H1 (cell line): ENCODE data around the gene MOCS1. TPM values are rescaled to one million over a fixed set of nuclear protein-coding genes. Genes with fewer than 3 reads are reported as not detected.

Experiments used
- CTCF ChIA-PET: fragments of 300-600 bp; sonication (Branson Sonifier 250); formaldehyde crosslinking; loops from one replicate; lab custom pipeline; 2021; ENCODE audit not compliant: partially characterized antibody; lab: Charles Lee
- POLR2A ChIA-PET: fragments of 300-600 bp; sonication (Branson Sonifier 250); formaldehyde crosslinking; loops from one replicate; lab custom pipeline; 2021; ENCODE audit warnings: inconsistent platforms; ENCODE audit not compliant: partially characterized antibody; lab: Charles Lee
- DNase-seq, 2 experiments: peaks; one replicate each; pipeline versions ENCODE4 v3.0.0 to v3.0.0-alpha.2; 2010 to 2022; ENCODE audit warnings: low spot score in 2 of 2, low read depth in 1 of 2, mixed read lengths in 1 of 2
- FAIRE-seq: peaks from 2 replicates; lab custom pipeline; 2011; peaks lifted over from hg19 to GRCh38; lab: Jason Lieb, UNC
- H2AFZ ChIP-seq: 2 replicates; pipeline ENCODE4 v1.8.1; 2012; ENCODE audit warnings: low read length, inconsistent platforms
- H2AK5ac ChIP-seq: 2 replicates; pipeline ENCODE4 v1.6.1; 2013; ENCODE audit warnings: low read depth, low read length
- H2BK120ac ChIP-seq: replicated peaks from 2 replicates; pipeline ENCODE3; 2013; ENCODE audit warnings: low read depth, low read length, inconsistent platforms
- H2BK12ac ChIP-seq: 2 replicates; pipeline ENCODE4 v1.6.1; 2013; ENCODE audit warnings: low read depth, low read length
- H2BK15ac ChIP-seq: 2 replicates; pipeline ENCODE4 v1.6.1; 2013; ENCODE audit warnings: low read length
- H2BK20ac ChIP-seq: 2 replicates; pipeline ENCODE4 v1.6.1; 2013; ENCODE audit warnings: low read length
- H2BK5ac ChIP-seq: 2 replicates; pipeline ENCODE4 v1.6.1; 2013; ENCODE audit warnings: low read depth, low read length
- H3K14ac ChIP-seq: 2 replicates; pipeline ENCODE4 v1.6.1; 2013; ENCODE audit warnings: inconsistent platforms; ENCODE audit not compliant: insufficient read length
- H3K18ac ChIP-seq: 2 replicates; pipeline ENCODE4 v1.6.1; 2013; ENCODE audit warnings: low read length; ENCODE audit errors: extremely low read depth
- H3K23ac ChIP-seq: 2 replicates; pipeline ENCODE4 v1.6.1; 2013; ENCODE audit warnings: inconsistent platforms; ENCODE audit not compliant: insufficient read length
- H3K23me2 ChIP-seq: 2 replicates; pipeline ENCODE4 v1.6.1; 2013; ENCODE audit warnings: low read depth, low read length
- H3K27ac ChIP-seq: 2 replicates; pipeline ENCODE4 v1.6.1; 2011; ENCODE audit warnings: low read depth, low read length, inconsistent platforms
- H3K27me3 ChIP-seq, 4 experiments: replicated peaks in 1 of 4; 1 replicate in 1 of 4; 2 replicates in 3 of 4; pipeline versions ENCODE4 v1.6.1 to v1.8.1; 2011 to 2013; ENCODE audit warnings: low read length in 3 of 4, mild to moderate bottlenecking in 3 of 4, inconsistent platforms in 2 of 4, mixed read lengths in 2 of 4, moderate library complexity in 1 of 4; ENCODE audit not compliant: control insufficient read depth in 3 of 4, insufficient read depth in 3 of 4; ENCODE audit errors: extremely low read depth in 1 of 4
- H3K36me3 ChIP-seq, 4 experiments: 2 replicates each; pipeline versions ENCODE4 v1.6.1 to v1.8.1; 2011 to 2013; ENCODE audit warnings: mild to moderate bottlenecking in 4 of 4, low read length in 3 of 4, moderate library complexity in 2 of 4, control low read depth in 1 of 4, inconsistent platforms in 1 of 4; ENCODE audit not compliant: insufficient read depth in 4 of 4, control insufficient read depth in 2 of 4
- H3K4ac ChIP-seq: replicated peaks from 2 replicates; pipeline ENCODE3; 2013; ENCODE audit warnings: low read length, low read depth, mixed read lengths, inconsistent platforms; ENCODE audit not compliant: insufficient read length
- H3K4me1 ChIP-seq, 4 experiments: replicated peaks in 1 of 4; 1 replicate in 1 of 4; 2 replicates in 3 of 4; pipeline versions ENCODE4 v1.6.1 to v1.8.1; 2011 to 2013; ENCODE audit warnings: low read length in 3 of 4, inconsistent platforms in 2 of 4, mixed read lengths in 1 of 4; ENCODE audit not compliant: insufficient read depth in 4 of 4, control insufficient read depth in 3 of 4
- H3K4me2 ChIP-seq, 2 experiments: 2 replicates each; pipeline versions ENCODE4 v1.6.1 to v1.8.1; 2011 to 2013; ENCODE audit warnings: low read depth in 2 of 2, low read length in 2 of 2, control low read depth in 1 of 2, inconsistent platforms in 1 of 2, mild to moderate bottlenecking in 1 of 2; ENCODE audit not compliant: insufficient read depth in 1 of 2
- H3K4me3 ChIP-seq, 4 experiments: fragments of 200-600, 300-600 bp in 1 of 4; sonication (generic), shearing (Covaris generic), sonication (Bioruptor Twin) in 1 of 4; 2 replicates each; pipeline versions ENCODE4 v1.5.1 to v1.8.1; 2011 to 2016; ENCODE audit warnings: low read length in 4 of 4, low read depth in 3 of 4, control low read depth in 2 of 4, inconsistent platforms in 2 of 4, mild to moderate bottlenecking in 2 of 4, mixed read lengths in 1 of 4, moderate library complexity in 1 of 4; ENCODE audit not compliant: insufficient read depth in 2 of 4; ENCODE audit errors: extremely low read depth in 1 of 4
- H3K56ac ChIP-seq: replicated peaks from 2 replicates; pipeline ENCODE3; 2013; ENCODE audit warnings: low read depth, mild to moderate bottlenecking, mixed read lengths, low read length, inconsistent platforms; ENCODE audit not compliant: insufficient read length
- H3K79me1 ChIP-seq: 2 replicates; pipeline ENCODE4 v1.6.1; 2013; ENCODE audit warnings: low read depth, low read length, control low read depth
- H3K79me2 ChIP-seq, 2 experiments: 2 replicates each; pipeline versions ENCODE4 v1.6.1 to v1.8.1; 2012 to 2013; ENCODE audit warnings: low read length in 2 of 2, mild to moderate bottlenecking in 2 of 2, inconsistent platforms in 1 of 2; ENCODE audit not compliant: insufficient read depth in 2 of 2, control insufficient read depth in 1 of 2
- H3K9ac ChIP-seq, 4 experiments: replicated peaks in 1 of 4; 1 replicate in 1 of 4; 2 replicates in 3 of 4; pipeline versions ENCODE4 v1.6.1 to v1.8.1; 2011 to 2013; ENCODE audit warnings: low read depth in 3 of 4, low read length in 3 of 4, control low read depth in 2 of 4, mild to moderate bottlenecking in 2 of 4, moderate library complexity in 2 of 4, inconsistent platforms in 1 of 4; ENCODE audit errors: extremely low read depth in 1 of 4
- H3K9me3 ChIP-seq, 2 experiments: 2 replicates each; pipeline versions ENCODE4 v1.6.1 to v1.8.1; 2012 to 2013; ENCODE audit warnings: mild to moderate bottlenecking in 2 of 2, moderate library complexity in 2 of 2, control low read depth in 1 of 2, inconsistent platforms in 1 of 2, low read depth in 1 of 2, low read length in 1 of 2, mixed read lengths in 1 of 2; ENCODE audit not compliant: insufficient read depth in 2 of 2
- H4K20me1 ChIP-seq, 2 experiments: replicated peaks in 1 of 2; 2 replicates each; pipeline versions ENCODE3 to v1.8.1; 2011 to 2013; ENCODE audit warnings: inconsistent platforms in 2 of 2, low read length in 2 of 2, mild to moderate bottlenecking in 1 of 2; ENCODE audit not compliant: insufficient read depth in 2 of 2, control insufficient read depth in 1 of 2
- H4K5ac ChIP-seq: 2 replicates; pipeline ENCODE4 v1.6.1; 2013; ENCODE audit warnings: low read length, low read depth, mixed read lengths, inconsistent platforms; ENCODE audit not compliant: insufficient read length
- H4K8ac ChIP-seq: 2 replicates; pipeline ENCODE4 v1.8.0; 2013; ENCODE audit warnings: mild to moderate bottlenecking, moderate library complexity, low read length, inconsistent platforms; ENCODE audit not compliant: insufficient read depth; ENCODE audit errors: extremely low read depth
- H4K91ac ChIP-seq: replicated peaks from 2 replicates; pipeline ENCODE3; 2013; ENCODE audit warnings: low read length, mixed read lengths, inconsistent platforms; ENCODE audit not compliant: insufficient read length
- CTCF ChIP-seq, 3 experiments: IDR thresholded peaks; 1 replicate in 2 of 3; 2 replicates in 1 of 3; pipeline versions ENCODE4 v1.5.1 to v1.6.1; 2011; ENCODE audit warnings: low read length in 3 of 3, mild to moderate bottlenecking in 3 of 3, inconsistent platforms in 2 of 3, low read depth in 1 of 3, moderate library complexity in 1 of 3; ENCODE audit not compliant: insufficient read depth in 1 of 3; ENCODE audit errors: control extremely low read depth in 1 of 3
- FOSL1 ChIP-seq: IDR thresholded peaks from 2 replicates; pipeline ENCODE4 v1.6.1; 2011; ENCODE audit warnings: mild to moderate bottlenecking, low read depth, low read length, moderate library complexity; ENCODE audit not compliant: insufficient read depth
- SIX5 ChIP-seq: IDR thresholded peaks from 2 replicates; pipeline ENCODE4 v1.6.1; 2011; ENCODE audit warnings: mild to moderate bottlenecking, low read depth, low read length
- SRF ChIP-seq: IDR thresholded peaks from 2 replicates; pipeline ENCODE4 v1.6.1; 2011; ENCODE audit warnings: mild to moderate bottlenecking, low read depth, low read length, moderate library complexity
- SUZ12 ChIP-seq: fragments of 200-600 bp; sonication (generic); IDR thresholded peaks from 2 replicates; pipeline ENCODE4 v1.6.1; 2012; ENCODE audit warnings: mild to moderate bottlenecking, inconsistent platforms, low read length, moderate library complexity, mixed read lengths
- TAF1 ChIP-seq: IDR thresholded peaks from 2 replicates; pipeline ENCODE4 v1.6.1; 2011; ENCODE audit warnings: mild to moderate bottlenecking, low read depth, low read length
- TBP ChIP-seq: IDR thresholded peaks from 2 replicates; pipeline ENCODE4 v1.6.1; 2011; ENCODE audit warnings: low read depth, low read length, improper control_type of control experiment
- WGBS, 2 experiments: shearing (Covaris generic) in 1 of 2; methylation state at CpG; one replicate each; pipeline versions ENCODE4 v1.1.6 to v1.1.7; 2013 to 2015; ENCODE audit warnings: low lambda C conversion rate in 2 of 2, mixed read lengths in 2 of 2, inconsistent platforms in 1 of 2, low coverage in 1 of 2, missing lambda C conversion rate in 1 of 2; ENCODE audit not compliant: insufficient replicate concordance in 2 of 2, insufficient coverage in 1 of 2, insufficient read length in 1 of 2; ENCODE audit errors: extremely low coverage in 1 of 2, missing lambda C conversion rate in 1 of 2; 5-methylcytosine and 5-hydroxymethylcytosine counted together
- polyA plus RNA-seq, 7 experiments: library from polyadenylated mRNA; depleted of rRNA in 3 of 7; stranded (reverse) in 5 of 7; unstranded in 2 of 7; fragments of >200 nt in 5 of 7; fragments of 200-250 nt in 2 of 7; gene quantifications; 1 replicate in 5 of 7; 2 replicates in 1 of 7; 4 replicates in 1 of 7; pipeline versions ENCODE4 v1.2.1 to v1.2.3, GENCODE V29; 2011 to 2013; ENCODE audit warnings: missing spikeins in 2 of 7, mixed read lengths in 2 of 7
- total RNA-seq: library from RNA; stranded (reverse); fragmentation: NEBNext Ultra II Directional; extraction: Animal tissue kit (Norgen Biotek cat#: 25700); gene quantifications from 2 replicates; pipeline ENCODE4 v1.2.1, GENCODE V29; 2021
- TF ChIP-seq, protein P1 (sequence below): IDR thresholded peaks from 2 replicates; pipeline ENCODE4 v1.6.1; 2012; ENCODE audit warnings: inconsistent platforms
- TF ChIP-seq, protein P2 (sequence below): IDR thresholded peaks from 2 replicates; pipeline ENCODE4 v1.6.1; 2012; ENCODE audit warnings: inconsistent platforms

The MOCS1 gene
- total and polyA plus RNA-seq, 2 of the 8 experiments (the other 6 are each of a cell fraction or from before 2014, with no cell fraction given) = 13.4 to 19.7 TPM

DNA sequence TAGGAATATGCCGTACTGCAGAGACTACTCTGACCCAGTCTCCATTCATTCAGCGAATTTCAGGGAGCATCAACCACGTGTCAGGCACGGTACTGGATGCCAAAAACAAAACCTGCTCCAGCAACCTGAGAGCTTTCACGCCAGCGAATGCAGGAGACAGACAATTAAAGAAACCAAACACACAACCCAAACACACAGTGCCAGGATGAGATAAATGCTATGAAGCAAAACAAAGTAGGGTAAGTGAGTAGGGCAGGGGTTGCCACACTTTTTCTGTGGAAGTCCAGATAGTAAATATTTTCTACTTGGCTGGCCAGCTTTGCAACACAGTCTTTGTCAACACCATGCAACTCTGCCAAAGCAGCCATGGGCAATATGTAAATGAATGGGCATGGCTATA, 10.0 kb downstream of the MOCS1 start:
- Histone ChIP-seq H3K27me3 (peaks cover 0 to 1% (median 0%) of the 10 kb centered on the region in 4 experiments; a peak in 1 of 7 replicates), H4K91ac (no peak overlapping the region), H2BK5ac (no peak overlapping the region), H3K56ac (no peak overlapping the region), H3K4ac (no peak overlapping the region), H3K4me3 (no peak overlapping the region), H2AFZ (no peak overlapping the region), H3K4me1 (no peaks in the 10 kb centered on the region), H3K23ac (no peak overlapping the region), H3K4me2 (no peak overlapping the region), H2BK12ac (no peak overlapping the region), H3K79me1 (peaks cover 2% of the 10 kb centered on the region; the same call in 1 of the 2 replicates), H3K18ac (no peak overlapping the region), H4K5ac (no peak overlapping the region), H2BK120ac (no peak overlapping the region), H2AK5ac (no peak overlapping the region), H2BK15ac (no peak overlapping the region), H3K36me3 (peaks cover 2 to 22% (median 10%) of the 10 kb centered on the region in 4 experiments; a peak in 7 of 8 replicates), H3K14ac (no peak overlapping the region), H3K23me2 (no peaks in the 10 kb centered on the region), H3K79me2 (no peaks in the 10 kb centered on the region; a peak in 1 of 4 replicates), H3K27ac (no peak overlapping the region), H4K8ac (no peak overlapping the region), H2BK20ac (no peak overlapping the region), H3K9me3 (peaks cover 0 to 7% of the 10 kb centered on the region in 2 experiments; a peak in 2 of 4 replicates), H3K9ac (no peak overlapping the region), H4K20me1 (no peaks in the 10 kb centered on the region)
- DNase-seq (no peak), FAIRE-seq (no peak)
- 82% methylated on average over 5 of the region's 6 CpGs; no CpG with 5 or more reads in 1 of the 2 experiments for WGBS, 2 experiments
- ChIA-PET CTCF (interaction anchor here (0.6 to 1.5 kb wide), 3 partner anchors 57 to 1104 kb away, joined by 3 to 4 read pairs (median 4); no protein-coding TSS in a partner anchor), POLR2A (interaction anchor here (1.3 to 1.4 kb wide), 2 partner anchors 10 to 13 kb away, joined by 4 read pairs; partner anchors contain the start of gene MOCS1)
- TF ChIP-seq, protein P1, sequence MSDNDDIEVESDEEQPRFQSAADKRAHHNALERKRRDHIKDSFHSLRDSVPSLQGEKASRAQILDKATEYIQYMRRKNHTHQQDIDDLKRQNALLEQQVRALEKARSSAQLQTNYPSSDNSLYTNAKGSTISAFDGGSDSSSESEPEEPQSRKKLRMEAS = no peak
- TF ChIP-seq TBP (no peak), TAF1 (no peak), SIX5 (no peak), CTCF (IDR thresholded peaks at IDR 0.05; ENCODE audit: control extremely low read depth in 1 of 3, insufficient read depth in 1 of 3, low read depth in 1 of 3, low read length in 3 of 3) (no peak), FOSL1 (no peak), SUZ12 (no peak), SRF (no peak)
- TF ChIP-seq, protein P2, sequence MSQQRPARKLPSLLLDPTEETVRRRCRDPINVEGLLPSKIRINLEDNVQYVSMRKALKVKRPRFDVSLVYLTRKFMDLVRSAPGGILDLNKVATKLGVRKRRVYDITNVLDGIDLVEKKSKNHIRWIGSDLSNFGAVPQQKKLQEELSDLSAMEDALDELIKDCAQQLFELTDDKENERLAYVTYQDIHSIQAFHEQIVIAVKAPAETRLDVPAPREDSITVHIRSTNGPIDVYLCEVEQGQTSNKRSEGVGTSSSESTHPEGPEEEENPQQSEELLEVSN = no peak
